ENCODE results near the gene PDE6D. TPM values are rescaled to one million over a fixed set of nuclear protein-coding genes. Genes with fewer than 3 reads are reported as not detected.
A peak's percentile ranks its signal among the peaks of the same experiment; 100 is the strongest.

Gene PDE6D
- total and polyA plus RNA-seq, 2 of the 13 experiments (the other 11 are each of a cell fraction or from before 2014, with no cell fraction given), result 14.1 to 23.2 TPM

- 0 out of 2 replicates have a peak, but pooled peaks have one; percentile 50 for TF ChIP-seq DNMT1 (CRISPR knock-in tag; IDR thresholded peaks at IDR 0.05)
- TF ChIP-seq FOSL1 (CRISPR knock-in tag; IDR thresholded peaks at IDR 0.05; ENCODE audit: borderline replicate concordance), result no peak
- TF ChIP-seq XRCC5 (optimal IDR thresholded peaks at IDR 0.05; ENCODE audit: low read length), result peak; percentile 83
- TF ChIP-seq PHF21A (CRISPR knock-in tag; IDR thresholded peaks at IDR 0.05), result no peak
- 0 out of 2 replicates have a peak, but pooled peaks have one; percentile 34 for TF ChIP-seq ZNF512B (CRISPR knock-in tag; IDR thresholded peaks at IDR 0.05; ENCODE audit: borderline replicate concordance)
- peak; percentile 19; the same call in 1 of the 2 replicates for TF ChIP-seq ZFP91 (CRISPR knock-in tag; IDR thresholded peaks at IDR 0.05; ENCODE audit: borderline replicate concordance)
- TF ChIP-seq SCMH1 (CRISPR knock-in tag; IDR thresholded peaks at IDR 0.05; ENCODE audit: borderline replicate concordance), result no peak
- TF ChIP-seq ZFP1 (CRISPR knock-in tag; IDR thresholded peaks at IDR 0.05), result no peak
- no peak for TF ChIP-seq SRF (IDR thresholded peaks at IDR 0.05; ENCODE audit: low read depth, low read length)
- TF ChIP-seq ZNF205 (CRISPR knock-in tag; IDR thresholded peaks at IDR 0.05), result no peak
- TF ChIP-seq, protein P1, sequence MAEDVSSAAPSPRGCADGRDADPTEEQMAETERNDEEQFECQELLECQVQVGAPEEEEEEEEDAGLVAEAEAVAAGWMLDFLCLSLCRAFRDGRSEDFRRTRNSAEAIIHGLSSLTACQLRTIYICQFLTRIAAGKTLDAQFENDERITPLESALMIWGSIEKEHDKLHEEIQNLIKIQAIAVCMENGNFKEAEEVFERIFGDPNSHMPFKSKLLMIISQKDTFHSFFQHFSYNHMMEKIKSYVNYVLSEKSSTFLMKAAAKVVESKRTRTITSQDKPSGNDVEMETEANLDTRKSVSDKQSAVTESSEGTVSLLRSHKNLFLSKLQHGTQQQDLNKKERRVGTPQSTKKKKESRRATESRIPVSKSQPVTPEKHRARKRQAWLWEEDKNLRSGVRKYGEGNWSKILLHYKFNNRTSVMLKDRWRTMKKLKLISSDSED (CRISPR knock-in tag; IDR thresholded peaks at IDR 0.05), result 0 out of 2 replicates have a peak, but pooled peaks have one; percentile 42
- TF ChIP-seq ZNF569 (CRISPR knock-in tag; IDR thresholded peaks at IDR 0.05; ENCODE audit: borderline replicate concordance), result no peak
- TF ChIP-seq, protein P2, sequence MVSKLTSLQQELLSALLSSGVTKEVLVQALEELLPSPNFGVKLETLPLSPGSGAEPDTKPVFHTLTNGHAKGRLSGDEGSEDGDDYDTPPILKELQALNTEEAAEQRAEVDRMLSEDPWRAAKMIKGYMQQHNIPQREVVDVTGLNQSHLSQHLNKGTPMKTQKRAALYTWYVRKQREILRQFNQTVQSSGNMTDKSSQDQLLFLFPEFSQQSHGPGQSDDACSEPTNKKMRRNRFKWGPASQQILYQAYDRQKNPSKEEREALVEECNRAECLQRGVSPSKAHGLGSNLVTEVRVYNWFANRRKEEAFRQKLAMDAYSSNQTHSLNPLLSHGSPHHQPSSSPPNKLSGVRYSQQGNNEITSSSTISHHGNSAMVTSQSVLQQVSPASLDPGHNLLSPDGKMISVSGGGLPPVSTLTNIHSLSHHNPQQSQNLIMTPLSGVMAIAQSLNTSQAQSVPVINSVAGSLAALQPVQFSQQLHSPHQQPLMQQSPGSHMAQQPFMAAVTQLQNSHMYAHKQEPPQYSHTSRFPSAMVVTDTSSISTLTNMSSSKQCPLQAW (CRISPR knock-in tag; IDR thresholded peaks at IDR 0.05), result no peak
- no peak for TF ChIP-seq HDAC2 (CRISPR knock-in tag; IDR thresholded peaks at IDR 0.05)
- no peak; the same call in 1 of the 2 replicates for TF ChIP-seq MYPOP (CRISPR knock-in tag; IDR thresholded peaks at IDR 0.05)
- TF ChIP-seq NR1H2 (CRISPR knock-in tag; IDR thresholded peaks at IDR 0.05; ENCODE audit: borderline replicate concordance, low read depth), result no peak
- TF ChIP-seq ZNF24 (IDR thresholded peaks at IDR 0.05), result 0 out of 2 replicates have a peak, but pooled peaks have one; percentile 61
- no peak for TF ChIP-seq SOX6 (IDR thresholded peaks at IDR 0.05)
- peak; percentile 21; the same call in 1 of the 2 replicates for TF ChIP-seq SOX6 (CRISPR knock-in tag; IDR thresholded peaks at IDR 0.05)
- 0 out of 2 replicates have a peak, but pooled peaks have one; percentile 29 for TF ChIP-seq KDM2A (CRISPR knock-in tag; IDR thresholded peaks at IDR 0.05; ENCODE audit: borderline replicate concordance, low read depth)
These were observed 66.2 kb downstream of the PDE6D start (continued) for GRCh38 chr2:231714639-231715498.
